Measurements from ENCODE around the gene KLF11. TPM values are rescaled to one million over a fixed set of nuclear protein-coding genes. Genes with fewer than 3 reads are reported as not detected.
A peak's percentile ranks its signal among the peaks of the same experiment; 100 is the strongest.

The KLF11 gene
- total RNA-seq (2014; rRNA removed; shearing (Covaris generic)), result 5.4 and 6.5 TPM in 2 replicates

DNA sequence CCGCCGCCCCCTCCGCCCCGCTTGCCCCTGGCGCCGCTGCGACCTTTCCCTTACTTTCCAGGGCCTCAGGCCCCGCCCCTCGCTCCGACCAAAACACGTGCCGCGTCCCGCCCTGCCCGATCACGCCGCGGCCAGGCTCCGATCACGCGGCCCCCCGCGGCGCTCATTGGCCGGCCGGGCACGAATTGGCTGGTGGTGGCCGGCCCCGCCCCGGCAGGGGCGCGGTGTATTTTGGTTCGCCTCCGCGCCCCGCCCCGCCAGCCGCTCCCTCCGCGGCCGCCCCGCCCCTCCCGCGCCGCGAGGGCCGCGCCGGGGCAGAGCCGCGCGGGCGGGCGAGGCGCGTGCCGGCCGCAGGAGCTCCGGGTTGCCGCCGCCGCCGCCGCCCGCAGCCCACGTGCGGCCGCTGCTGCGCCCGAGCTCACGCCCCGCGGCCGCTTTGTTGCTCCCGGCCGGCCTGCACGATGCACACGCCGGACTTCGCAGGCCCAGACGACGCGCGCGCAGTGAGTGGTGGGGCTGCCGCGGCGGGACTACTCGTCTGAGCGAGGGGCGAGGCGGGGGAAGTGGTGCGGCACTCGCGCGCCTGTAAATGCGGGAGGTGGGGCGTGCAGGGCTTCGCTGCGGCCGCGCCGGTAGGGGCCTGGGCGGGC is at the start of gene KLF11:
Gene KLF11, plus strand, starts transcription at position 295 of the 650 bp plus-strand sequence. Its CDS starts 167 bp downstream, at position 462.
- peak; percentile 69 for DNase-seq (ENCODE audit: low spot score)

DNA sequence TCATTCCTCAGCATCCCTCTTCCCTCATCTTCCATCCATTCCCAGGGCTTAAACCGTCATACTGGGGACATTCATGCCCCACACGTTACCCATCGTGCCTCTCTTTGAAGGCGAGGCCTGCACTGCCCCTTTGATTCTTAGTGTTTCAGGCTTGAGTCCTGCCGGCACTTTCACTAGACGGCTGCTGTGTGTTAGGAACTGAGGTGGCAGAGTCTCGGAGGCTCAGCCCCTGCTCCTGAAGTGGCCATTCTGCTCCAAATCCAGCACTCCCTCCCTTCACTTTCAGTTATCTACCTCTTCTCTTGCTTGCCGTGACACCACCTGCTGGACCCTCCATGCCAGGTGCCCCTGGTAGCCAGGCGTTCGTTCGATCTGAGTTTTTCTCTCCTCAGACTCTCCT is 48.9 kb upstream of the KLF11 start:
- no peak for DNase-seq (ENCODE audit: low spot score)

DNA sequence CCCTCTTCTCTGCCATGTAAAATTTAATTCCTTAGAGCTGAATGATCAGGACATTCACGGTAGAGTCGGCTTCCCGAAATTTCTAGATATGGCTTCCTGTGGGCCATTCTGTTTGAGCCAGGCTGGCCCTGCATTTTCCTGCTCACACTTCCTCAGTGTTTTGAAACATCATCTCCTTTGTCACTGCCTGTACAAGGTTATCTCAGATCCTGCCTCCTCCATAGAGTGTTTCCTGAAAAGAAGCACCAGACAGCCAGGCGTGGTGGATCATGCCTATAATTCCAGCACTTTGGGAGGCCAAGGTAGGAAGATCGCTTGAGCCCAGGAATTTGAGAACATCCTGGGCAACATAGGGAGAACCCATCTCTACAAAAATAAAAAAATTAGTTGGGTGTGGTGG is 48.3 kb upstream of the KLF11 start:
- no peak for DNase-seq (ENCODE audit: low spot score)

DNA sequence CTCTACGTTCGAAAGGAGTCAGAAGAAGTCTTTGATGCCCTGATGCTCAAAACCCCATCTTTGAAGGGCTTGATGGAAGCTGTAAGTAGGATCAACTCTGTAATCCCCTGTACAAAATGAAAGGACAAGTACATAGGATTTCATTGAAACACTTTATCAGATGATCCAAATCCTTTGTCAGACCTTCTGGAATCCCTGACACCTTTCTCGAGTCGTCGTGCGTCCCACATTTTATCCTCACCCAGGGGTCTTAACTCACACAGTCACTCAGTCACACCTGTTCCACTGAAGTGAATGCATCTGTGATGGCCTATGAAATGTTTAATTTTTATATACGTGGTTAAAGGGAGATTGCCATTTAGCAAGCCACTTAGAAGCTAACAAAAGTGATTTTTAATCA is 47.0 kb upstream of the KLF11 start:
- DNase-seq (ENCODE audit: low spot score), result no peak

DNA sequence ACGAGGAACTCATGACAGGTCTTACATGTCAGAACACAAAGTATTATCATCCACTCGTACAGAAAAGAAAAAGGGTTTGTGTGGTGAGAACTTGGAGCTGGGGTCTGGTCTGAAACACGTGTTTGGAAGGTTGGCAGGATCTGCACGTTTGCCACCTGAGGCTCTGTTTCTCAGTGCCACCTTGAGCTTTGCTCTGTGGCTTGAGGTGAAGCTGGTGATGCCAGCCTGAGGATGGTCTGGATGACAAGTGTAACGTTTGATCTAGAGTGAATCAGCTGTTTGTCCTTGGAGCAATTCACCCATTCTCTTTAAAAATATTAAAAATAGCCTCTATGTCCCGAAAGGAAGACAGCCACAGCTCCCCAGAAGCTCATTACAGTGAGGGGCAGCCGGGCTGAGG is 45.4 kb upstream of the KLF11 start:
- no peak for DNase-seq (ENCODE audit: low spot score)

DNA sequence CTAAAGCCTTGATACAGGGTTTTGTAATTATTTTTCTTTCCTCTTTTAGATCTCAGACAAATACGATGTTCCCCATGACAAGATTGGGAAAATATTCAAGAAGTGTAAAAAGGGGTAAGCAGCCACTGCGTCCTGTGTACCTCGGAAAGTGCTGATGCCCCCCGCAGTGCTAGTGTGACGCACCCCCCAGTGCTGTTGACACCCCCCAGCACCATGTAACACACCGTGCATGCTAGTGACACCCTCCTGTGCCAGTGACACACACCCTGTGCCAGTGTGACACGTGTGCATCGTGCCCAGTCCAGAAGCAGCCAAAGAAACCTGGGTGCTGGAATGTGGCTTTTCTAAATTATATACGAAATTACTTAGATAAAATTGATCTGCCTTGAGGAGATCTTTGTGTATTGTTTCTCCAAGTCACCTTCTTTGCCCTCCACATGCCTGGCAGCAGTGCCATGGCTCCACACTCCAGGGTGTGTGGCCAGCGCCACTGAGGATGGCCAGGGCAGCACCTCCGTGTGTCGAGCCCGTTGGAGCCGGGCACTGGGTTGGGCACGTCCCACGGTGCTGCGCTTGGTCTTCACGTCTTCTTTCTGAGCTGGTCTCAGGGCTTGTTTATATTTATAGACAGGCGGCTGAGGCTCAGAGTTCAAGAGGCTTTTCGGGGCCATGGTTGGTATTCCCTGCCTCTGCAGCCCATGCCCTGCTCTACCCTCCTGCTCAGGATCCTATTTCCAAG is 44.3 kb upstream of the KLF11 start:
- no peak for DNase-seq (ENCODE audit: low spot score)

DNA sequence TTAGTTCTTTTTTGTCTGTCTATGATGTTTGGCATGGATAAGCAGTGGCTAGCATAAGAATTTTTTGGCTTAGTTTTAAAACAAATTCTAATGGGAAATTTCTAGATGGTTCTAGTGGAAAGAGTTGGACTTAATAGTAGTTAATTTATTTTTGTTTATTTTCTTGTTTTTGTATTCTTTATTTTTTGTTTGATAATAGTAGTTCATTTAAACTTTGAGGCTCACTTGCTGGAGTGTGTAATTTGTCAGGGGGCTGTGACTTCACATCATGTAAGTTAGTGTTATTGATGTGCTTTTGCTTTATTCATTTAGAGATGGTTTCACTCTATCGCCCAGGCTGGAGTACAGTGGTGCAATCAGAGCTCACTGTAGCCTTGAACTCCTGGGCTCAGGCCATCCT is 43.7 kb upstream of the KLF11 start:
- DNase-seq (ENCODE audit: low spot score), result no peak

DNA sequence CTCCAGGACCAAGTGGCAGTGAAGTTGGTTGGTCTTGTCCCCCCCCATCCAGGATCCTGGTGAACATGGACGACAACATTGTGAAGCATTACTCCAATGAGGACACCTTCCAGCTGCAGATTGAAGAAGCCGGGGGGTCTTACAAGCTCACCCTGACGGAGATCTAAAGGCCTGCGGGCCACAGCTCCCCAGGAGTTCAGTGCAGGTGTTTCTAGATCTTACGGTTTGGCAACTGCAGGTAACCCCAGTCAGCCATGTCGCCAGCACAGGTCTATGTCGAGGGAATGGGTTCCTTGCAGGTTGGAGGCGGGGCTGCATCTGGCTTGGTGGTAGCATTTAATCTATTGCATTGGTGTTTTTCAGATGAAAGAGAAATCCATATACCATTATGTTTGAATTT is 42.8 kb upstream of the KLF11 start:
- DNase-seq (ENCODE audit: low spot score), result no peak

DNA sequence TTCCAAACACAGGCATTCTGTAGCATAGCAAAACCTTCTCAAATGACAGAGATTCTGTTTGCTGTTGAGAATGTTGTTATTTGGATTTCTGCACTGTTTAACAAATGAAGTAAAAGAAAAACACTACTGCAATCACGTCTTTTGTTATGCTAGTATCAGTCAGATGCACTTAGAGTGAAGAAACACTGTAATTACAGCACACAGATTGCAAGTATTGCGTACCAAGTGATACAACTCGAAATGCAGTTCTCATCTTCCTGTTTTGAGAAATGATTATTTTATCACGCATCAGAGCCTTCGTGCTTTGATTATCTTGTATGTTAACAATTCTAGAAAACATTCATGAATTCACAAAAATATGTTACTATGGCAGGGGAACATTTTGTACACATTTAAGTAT is 41.8 kb upstream of the KLF11 start:
- DNase-seq (ENCODE audit: low spot score), result no peak

DNA sequence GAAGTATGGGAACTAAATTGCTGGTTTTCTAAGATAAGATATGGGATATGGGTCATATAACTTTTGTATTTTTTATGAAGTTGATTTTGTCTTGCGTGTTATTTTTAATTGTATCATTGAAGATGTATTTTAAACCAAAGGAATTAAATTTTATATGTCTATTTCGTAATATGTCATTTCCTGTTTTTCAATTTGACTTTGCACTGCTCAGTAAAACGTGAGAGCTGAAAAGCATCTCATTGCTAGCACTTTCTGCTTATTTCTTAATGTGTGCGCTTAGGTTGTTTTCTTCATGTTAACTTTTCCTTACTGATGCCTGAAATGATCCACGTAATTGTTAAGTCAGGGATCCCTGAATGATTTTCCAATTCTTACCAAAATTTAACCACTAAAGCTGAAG is 41.2 kb upstream of the KLF11 start:
- no peak for DNase-seq (ENCODE audit: low spot score)

DNA sequence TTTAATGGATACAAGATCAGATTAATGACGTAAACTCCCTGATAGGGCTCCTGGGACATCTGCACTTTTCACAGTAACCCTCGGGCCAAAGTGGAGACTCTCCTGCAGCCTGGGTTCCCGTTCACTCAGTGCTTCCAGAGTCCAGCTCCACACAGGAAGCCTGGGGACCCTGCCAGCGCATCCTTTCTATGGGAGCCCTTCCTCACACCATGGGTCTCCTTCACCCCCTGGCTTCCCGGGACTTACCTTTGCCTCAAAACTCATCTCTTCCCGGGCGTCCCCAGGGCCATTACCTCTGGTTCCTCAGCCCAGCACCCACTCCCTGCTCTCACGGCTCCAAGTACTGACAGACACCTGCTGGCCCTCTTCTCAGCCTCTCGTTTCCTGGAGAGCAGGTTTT is 40.7 kb upstream of the KLF11 start:
- no peak for DNase-seq (ENCODE audit: low spot score)

DNA sequence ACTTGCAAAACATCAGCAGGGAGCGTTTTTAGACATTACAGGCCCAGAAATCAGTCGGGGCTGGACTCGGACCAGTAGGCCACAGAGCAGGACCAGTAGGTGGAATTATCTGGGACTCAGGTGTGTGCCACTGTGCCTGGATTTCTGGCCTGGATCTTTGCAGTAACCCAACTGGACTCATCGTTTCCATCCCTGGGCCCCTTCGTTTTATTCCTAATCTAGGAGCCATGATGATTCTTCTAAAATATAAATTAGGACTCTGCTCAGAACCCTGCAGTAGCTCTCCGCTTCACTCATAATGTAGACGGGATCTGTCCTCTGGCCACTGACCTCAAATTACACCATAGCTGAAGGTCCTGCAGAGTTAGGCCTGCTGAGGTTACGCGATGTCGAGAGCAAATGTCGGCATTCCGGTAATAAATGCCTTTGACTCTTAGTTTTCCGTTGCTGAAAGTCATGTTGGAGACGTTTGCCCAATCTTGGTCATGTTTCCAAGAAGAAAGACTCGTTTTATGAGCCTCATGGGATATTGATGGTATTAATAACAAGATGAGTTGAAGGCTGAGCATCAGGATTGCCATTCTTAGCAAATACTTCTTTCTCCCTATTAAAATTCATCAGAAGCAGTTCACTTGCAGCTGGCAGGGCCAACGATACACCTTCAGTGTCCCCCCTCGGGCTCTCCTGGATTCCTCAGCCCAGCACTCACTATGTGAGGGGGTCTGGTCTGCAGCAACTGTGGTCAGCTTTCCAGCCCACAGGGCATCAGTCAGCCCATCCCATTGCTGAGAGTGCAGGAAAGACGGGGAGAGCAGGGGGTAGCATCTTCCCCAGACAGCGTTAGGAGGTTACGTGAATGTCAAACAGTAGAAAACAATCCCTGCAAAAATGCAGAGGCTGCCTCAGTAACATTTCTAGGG is 39.9 kb upstream of the KLF11 start:
- DNase-seq (ENCODE audit: low spot score), result no peak

DNA sequence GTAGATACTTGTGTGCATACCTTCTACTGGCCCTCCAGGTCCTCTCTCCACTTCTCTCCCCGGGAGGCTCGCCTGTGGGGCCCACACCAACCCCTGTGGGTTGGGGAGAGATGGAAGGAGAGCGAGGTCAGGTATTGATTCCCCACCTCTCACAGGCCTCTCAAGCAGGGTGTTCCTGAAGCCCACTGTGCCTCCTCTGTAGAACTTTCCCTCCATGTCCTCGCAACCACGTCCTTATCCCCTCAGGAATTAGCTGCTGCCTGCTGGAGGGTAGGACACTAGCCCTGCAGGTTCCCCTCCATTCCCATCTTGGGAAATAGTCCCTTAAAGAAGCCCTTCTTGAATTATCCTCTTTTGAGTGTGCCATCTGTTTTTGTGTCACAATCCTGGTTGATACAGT is 38.9 kb upstream of the KLF11 start:
- no peak for DNase-seq (ENCODE audit: low spot score)

DNA sequence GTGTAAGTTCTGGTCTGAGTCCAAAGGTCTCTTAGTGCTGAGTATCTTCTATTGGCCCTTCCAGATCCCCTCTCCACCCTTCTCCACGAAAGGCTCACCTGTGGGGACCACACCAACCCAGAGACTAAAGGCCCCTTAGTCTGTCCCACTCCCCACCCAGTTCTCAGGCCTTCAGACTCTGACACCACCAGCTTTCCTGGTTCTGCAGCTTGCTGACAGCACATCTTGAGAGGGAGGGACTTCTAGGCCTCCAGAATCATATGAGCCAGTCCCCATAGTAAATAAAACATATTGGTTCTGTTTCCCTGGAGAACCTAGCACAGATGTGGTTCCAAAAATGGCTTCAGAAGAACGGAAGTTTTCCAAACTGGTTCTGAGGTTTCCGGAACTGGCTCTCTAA is 38.5 kb upstream of the KLF11 start:
- no peak for DNase-seq (ENCODE audit: low spot score)

DNA sequence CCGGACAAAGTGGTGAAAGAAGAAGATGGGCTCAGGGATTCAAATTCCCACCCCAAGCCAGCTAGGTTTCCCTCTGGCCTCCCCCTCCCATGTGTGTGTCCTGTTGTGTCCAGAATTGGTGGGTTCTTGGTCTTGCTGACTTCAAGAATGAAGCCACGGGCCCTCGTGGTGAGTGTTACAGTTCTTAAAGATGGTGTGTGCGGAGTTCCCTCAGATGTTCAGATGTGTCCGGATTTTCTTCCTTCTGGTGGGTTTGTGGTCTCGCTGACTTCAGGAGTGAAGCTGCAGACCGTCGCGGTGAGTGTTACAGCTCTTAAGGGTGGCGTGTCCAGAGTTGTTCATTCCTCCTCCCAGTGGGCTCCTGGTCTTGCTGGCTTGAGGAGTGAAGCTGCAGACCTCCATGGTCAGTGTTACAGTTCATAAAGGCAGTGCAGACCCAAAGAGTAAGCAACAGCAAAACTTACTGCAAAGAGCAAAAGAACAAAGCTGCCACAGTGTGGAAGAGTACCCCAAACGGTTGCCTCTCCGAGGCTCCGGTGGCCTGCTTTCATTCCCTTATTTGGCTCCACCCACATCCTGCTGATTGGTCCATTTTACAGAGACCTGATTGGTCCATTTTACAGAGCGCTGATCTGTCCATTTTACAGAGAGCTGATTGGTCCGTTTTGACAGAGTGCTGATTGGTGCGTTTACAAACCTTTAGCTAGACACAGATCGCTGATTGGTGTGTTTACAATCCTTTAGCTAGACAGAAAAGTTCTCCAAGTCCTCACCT is 37.7 kb upstream of the KLF11 start:
- DNase-seq (ENCODE audit: low spot score), result no peak

DNA sequence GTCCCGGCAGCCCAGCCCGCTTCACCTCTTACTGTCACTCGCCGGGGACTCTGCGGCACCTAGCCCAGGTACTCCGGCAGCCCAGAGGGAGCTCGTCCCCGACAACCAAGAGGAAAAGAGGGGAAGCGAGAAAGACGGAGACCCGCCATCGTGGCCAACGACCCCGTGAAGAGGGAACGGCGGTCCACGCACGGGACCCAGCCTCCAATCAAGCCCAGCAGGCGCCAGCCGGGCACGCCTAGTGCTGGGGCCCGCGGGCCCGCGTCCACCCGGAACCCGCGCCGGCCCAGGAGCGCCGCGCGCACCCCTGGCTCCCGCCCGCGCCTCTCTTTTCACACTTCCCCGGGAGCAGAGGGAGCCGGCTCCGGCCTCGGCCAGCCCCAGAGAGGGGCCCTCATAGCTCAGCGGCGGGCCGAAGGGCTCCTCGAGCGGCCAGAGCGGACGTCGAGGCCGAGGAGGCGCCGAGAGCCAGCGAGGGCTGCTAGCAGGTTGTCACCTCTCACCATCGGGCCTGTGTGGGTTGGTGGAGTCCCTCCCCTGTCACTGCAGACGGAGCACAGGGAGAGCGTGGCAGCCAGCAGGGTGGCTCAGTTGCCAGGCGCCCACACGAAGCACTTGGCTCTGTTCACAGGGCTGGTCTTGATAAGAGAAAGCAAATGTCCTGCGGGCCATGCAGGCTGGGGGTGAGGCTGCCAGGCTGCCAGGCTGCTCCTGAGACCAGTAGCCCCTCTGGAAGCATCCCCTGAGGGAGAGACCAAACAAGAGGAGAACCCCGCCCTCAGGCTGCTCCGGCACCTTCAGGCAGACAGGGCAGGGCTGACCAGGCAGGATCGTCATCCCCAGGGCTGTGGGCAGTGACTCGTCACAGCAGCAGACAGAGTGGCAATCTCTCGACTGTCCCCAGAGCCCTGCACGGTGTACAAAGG is 36.9 kb upstream of the KLF11 start:
- DNase-seq (ENCODE audit: low spot score), result no peak

DNA sequence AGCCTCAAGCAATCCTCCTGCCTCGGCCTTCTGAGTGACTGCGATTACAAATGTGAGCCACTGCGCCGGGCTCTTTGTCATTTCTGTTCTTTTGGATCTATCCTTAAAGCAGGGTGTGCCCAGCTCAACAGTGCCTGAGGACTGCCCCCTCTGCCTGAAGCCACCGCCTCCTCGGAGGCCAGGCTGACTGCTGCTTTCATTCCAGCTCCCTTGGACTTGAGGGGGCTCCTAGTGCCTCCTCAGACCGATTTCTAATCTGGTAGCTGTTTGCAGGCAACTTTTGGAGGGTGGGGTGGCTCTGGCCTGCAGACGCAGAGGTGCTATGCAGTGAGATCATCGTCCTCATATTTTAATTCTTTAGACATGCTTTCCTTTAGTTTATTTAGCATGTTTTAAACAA is 35.9 kb upstream of the KLF11 start:
- DNase-seq (ENCODE audit: low spot score), result no peak

DNA sequence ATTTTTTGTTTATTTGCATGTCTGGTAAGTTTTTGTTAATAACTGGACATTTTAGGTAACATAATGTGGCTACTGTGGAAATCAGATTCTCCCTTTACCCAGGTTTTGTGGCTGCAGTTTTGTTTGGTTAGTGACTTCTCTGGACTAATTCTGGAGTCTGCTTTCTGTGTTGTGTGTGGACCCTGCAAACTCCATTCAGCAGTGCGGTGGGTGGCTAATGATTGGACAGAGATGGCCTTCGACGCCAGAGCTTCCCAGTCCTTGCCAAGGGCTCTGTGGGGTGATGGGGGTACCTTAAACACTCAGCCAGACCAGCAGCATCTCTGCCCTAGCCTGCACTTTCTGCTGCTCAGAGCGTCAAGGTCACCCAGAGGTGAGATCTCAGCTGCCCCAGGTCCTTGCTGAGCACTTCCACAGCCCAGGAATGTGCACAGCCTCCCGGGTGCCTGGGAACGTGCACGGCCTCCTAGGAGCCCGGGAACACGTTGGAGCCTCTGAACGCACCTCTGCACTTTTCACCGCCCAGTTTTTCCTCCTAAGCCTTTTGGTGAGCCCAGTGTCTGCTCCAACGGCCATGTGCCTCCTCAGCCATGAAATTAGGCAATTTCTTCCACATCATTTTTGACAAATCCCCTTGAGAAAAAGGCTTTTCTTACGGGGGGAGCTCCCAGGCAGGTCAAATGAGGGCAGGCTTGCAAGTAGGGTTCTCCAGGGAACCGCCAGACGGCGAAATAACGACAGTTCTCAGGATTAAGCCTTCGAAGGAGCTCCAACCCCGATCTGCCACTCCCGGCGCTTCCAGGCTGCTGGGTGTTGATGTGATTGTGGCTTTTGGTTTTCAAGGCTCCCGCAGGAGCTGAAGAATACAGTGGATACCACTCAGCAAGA is 35.2 kb upstream of the KLF11 start:
- DNase-seq (ENCODE audit: low spot score), result no peak

DNA sequence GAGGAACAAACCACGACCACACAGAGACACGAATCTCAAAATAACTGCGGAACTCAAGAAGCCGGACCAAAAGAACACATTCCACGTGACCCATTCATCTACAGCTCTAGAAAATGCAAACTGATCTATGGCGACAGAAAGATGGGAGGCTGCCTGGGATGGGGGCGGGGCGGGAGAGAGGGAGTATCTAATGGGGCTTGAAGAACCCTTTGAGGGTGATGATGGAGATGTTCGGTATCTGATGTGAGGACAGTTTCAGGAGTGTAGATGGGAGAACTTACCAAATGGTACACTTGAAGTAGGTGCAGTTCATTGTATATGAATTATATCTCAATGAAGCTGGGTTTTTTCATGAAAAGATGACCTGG is 34.6 kb upstream of the KLF11 start:
- DNase-seq (ENCODE audit: low spot score), result no peak

Measured in H4 (cell line).